Measurements from ENCODE around the gene TNKS2.
"Not testable (repeated sequence)": the region's sequence is repeated elsewhere in the genome, so short reads cannot be mapped to it uniquely, and the experiment has no call there.

The TNKS2 gene

DNA sequence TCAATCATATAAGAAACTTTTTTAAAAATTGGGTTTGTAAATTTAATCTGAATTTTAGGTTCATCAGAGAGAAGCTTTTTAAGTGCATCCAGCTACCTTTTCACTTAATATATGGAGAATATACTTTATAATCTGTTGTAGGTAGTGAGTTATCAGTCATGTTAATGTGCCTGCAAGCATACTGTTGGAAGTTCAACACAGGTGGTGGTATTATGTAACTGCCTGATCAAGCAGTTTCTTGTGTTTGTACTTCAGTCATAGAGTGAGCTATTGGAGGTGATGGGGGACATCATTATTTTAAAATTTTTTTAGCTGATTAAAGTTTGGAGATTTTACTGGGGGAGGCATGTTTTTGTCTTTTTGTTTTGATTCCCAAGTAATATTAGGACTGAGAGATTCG, 2.5 kb downstream of the TNKS2 start:
- DNase-seq (ENCODE audit: low read depth) = no peak
- TF ChIP-seq, protein P1, sequence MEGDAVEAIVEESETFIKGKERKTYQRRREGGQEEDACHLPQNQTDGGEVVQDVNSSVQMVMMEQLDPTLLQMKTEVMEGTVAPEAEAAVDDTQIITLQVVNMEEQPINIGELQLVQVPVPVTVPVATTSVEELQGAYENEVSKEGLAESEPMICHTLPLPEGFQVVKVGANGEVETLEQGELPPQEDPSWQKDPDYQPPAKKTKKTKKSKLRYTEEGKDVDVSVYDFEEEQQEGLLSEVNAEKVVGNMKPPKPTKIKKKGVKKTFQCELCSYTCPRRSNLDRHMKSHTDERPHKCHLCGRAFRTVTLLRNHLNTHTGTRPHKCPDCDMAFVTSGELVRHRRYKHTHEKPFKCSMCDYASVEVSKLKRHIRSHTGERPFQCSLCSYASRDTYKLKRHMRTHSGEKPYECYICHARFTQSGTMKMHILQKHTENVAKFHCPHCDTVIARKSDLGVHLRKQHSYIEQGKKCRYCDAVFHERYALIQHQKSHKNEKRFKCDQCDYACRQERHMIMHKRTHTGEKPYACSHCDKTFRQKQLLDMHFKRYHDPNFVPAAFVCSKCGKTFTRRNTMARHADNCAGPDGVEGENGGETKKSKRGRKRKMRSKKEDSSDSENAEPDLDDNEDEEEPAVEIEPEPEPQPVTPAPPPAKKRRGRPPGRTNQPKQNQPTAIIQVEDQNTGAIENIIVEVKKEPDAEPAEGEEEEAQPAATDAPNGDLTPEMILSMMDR (IDR thresholded peaks at IDR 0.05; ENCODE audit: low read depth, low read length, missing control alignments) = no peak
- no peak overlapping the region for H3K4me3 ChIP-seq (ENCODE audit: low read depth, low read length)

DNA sequence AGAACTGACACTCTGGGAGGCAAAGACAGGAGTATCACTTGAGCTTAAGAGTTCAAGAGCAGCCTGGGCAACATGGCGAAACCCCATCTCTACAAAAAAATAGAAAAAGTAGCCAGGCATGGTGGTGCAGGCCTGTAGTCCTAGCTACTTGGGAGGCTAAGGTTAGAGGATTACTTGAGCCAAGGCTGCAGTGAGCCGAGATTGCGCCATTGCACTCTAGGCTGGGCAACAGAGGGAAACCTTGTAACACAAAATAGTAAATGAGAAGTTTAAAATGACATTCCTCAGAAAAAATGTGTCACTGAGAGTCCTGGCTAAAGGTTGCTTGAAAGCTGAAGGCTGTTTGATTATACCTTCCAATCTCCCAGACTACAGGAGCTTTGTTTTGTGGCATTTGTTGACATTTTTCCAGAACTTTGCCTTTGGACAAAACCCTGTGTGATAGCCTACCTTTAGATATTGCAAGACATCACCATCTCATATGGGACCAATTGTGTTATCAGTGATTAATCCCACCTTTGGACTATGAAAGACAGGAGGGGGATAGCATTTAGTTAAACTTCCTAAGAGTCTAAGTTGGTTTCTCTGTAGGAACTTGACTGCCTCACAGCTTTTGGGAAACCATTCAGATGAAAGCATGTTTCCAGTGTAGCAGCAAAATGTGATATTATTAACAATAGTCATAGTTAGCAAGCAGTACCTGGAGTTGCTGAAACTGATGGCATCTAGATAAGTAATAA, 5.3 kb downstream of the TNKS2 start:
- DNase-seq (ENCODE audit: low read depth) = no peak
- TF ChIP-seq, protein P1 (IDR thresholded peaks at IDR 0.05; ENCODE audit: low read depth, low read length, missing control alignments) = no peak
- H3K4me3 ChIP-seq (ENCODE audit: low read depth, low read length) = no peak overlapping the region

DNA sequence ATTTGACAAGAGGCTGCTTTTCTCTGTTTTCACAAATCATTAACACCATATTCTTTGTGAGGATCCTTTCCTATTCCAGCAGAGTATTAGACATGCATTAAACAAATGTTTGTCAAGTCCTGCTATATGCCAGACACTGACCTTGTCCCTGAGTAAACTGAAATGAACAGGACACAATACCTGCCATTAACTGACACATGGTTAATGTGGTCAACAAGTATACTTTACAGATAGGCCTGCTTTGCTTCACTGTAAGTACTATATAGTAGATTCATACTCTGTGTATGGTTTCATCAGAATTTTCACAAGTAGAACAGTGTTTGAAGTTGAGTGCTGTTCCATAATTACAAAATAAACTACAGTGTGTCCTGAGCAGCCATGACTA, 5.9 kb downstream of the TNKS2 start:
- TF ChIP-seq, protein P1 (IDR thresholded peaks at IDR 0.05; ENCODE audit: low read depth, low read length, missing control alignments) = no peak
- DNase-seq (ENCODE audit: low read depth) = no peak
- H3K4me3 ChIP-seq (ENCODE audit: low read depth, low read length) = no peak overlapping the region

DNA sequence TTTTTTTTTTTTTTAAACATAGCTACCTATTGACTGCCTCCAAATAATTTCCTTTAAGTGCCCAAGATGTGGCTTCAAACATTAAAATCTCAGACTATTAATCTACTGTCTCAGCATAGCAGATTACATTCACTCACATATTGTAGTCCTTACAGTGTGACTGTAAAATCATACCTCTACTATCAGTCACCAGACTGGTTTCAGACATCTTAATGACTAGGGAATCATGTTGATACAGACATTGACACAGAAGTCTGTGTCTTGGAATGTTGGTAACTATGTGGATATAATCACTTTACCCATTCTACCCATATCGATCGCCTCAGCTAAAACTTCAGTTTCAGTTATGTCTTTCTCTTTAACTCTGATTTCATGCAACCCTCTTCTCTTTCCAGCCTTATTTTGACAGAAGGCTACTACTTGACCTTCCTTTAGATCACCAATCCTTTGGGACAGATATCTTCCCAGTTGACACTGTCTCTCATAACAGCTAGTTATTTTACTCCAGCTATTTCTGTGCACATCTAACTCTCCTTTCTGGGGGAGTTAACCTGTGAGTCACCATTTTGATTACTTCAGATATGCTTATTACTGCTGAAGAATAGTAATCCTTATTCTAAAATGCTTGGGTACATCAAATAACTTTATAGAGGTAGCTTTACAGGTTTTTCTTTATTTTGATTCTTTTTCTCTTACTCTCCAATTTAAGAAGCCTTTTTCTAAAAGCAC, 7.0 kb downstream of the TNKS2 start:
- DNase-seq (ENCODE audit: low read depth) = no peak

DNA sequence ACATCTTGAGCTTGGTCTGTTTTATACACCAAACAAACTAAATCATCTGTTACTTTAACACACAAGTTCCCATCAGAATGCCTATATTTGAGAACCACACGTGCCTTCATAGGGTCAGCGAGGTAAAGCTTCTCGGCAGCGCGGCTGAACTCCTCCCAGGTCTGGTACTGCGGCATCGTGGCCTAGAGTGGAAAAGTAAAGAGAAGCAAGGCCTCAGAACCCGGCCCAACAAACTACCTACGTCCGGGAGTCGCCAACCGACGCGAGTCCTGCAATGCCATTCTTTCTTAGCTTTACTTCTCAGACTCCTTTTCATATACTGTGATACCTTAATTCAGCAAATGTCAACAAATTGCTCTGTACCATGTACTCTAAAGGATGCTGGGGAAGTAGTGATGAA, 9.0 kb downstream of the TNKS2 start:
- not testable (repeated sequence) for H3K4me3 ChIP-seq (ENCODE audit: low read depth, low read length); DNase-seq (ENCODE audit: low read depth)

More for the DNA sequence above, 7.0 kb downstream of the TNKS2 start:
- no peak overlapping the region for H3K4me3 ChIP-seq (ENCODE audit: low read depth, low read length)
- TF ChIP-seq, protein P1 (IDR thresholded peaks at IDR 0.05; ENCODE audit: low read depth, low read length, missing control alignments) = no peak

DNA sequence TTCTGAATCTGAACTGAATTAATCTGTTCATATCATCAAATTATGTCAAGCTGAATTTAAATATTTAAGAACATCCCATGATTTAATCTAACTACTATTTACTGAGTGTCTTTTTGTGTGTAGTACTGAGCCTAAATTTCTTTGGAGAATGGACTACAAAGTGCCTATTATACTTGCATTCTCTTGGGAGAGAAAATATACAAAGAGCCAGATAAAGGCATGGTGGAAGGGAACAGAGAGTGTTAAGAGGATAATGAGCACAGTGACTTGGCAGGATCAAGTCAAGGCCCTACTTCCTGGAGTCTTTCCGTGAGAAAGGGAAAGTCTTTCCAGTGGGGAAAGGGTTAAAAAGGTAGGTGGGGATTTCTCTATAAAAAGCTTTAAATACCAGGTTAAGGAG, 15.0 kb downstream of the TNKS2 start:
- DNase-seq (ENCODE audit: low read depth) = no peak
- TF ChIP-seq, protein P1 (IDR thresholded peaks at IDR 0.05; ENCODE audit: low read depth, low read length, missing control alignments) = no peak
- H3K4me3 ChIP-seq (ENCODE audit: low read depth, low read length) = no peak overlapping the region

DNA sequence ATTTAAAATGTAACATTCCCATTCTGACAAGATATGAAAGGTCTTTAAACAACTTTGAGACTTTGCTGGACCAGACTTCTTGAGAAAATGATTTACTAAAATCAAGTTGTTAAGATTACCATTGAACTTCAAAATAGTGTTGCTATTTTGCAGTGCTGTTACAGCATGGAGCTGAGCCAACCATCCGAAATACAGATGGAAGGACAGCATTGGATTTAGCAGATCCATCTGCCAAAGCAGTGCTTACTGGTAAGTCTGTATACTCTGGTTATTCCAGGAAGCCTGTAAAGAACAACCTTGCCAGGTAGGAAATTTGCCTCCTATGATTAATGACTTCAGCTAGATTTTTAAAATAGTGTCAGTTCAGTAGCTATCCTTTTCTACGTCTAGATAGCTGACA, 18.8 kb downstream of the TNKS2 start:
- TF ChIP-seq, protein P1 (IDR thresholded peaks at IDR 0.05; ENCODE audit: low read depth, low read length, missing control alignments) = no peak
- DNase-seq (ENCODE audit: low read depth) = no peak
- H3K4me3 ChIP-seq (ENCODE audit: low read depth, low read length) = no peak overlapping the region
